GM19238 (cell line): Measurements from ENCODE around the gene PHAX.
"Not testable (repeated sequence)": the region's sequence is repeated elsewhere in the genome, so short reads cannot be mapped to it uniquely, and the experiment has no call there.

Source experiments
- DNase-seq: peaks from one replicate; pipeline ENCODE4 v3.0.0; 2011; ENCODE audit warnings: low spot score; ENCODE audit not compliant: insufficient read length

PHAX gene

GRCh38 chr5:126656401-126657007, 55.8 kb downstream of the PHAX start:
- no peak for DNase-seq

GRCh38 chr5:126658561-126658960, 57.8 kb downstream of the PHAX start:
- DNase-seq: no peak

GRCh38 chr5:126659805-126660482, 59.2 kb downstream of the PHAX start:
- no peak for DNase-seq

- no peak for DNase-seq
Observed at GRCh38 chr5:126664586-126664985, 63.8 kb downstream of the PHAX start.

GRCh38 chr5:126670109-126670508, 69.4 kb downstream of the PHAX start:
- DNase-seq: not testable (repeated sequence)

- not testable (repeated sequence) for DNase-seq
Observed at GRCh38 chr5:126671681-126672080, 70.9 kb downstream of the PHAX start.

- DNase-seq: no peak
Observed at GRCh38 chr5:126673477-126673876, 72.7 kb downstream of the PHAX start.

GRCh38 chr5:126674145-126674544, 73.4 kb downstream of the PHAX start:
- DNase-seq: no peak

GRCh38 chr5:126675338-126675737, 74.6 kb downstream of the PHAX start:
- no peak for DNase-seq

- peak; percentile 69 for DNase-seq
Observed at GRCh38 chr5:126676195-126676624, 75.5 kb downstream of the PHAX start.
